Measurements from ENCODE around the gene MYO5A.

Gene MYO5A

DNA sequence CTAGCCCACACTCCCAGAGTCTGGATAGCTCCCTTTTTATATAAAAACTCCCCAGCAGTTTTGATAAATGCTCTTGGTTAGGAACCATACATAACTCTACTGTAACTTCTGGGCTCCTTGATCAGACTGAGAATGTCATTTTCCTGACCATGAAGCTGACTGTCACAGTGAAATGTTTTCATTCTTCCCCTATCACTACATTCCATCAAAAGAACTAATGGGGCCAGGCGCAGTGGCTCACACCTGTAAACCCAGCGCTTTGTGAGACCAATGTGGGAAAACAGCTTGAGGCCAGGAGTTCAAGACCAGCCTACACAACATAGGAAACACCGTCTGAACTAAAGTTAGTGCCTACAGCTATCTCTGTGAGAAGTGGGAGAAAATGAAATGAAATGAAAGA lies 160.3 kb downstream of the MYO5A start:
- DNase-seq (ENCODE audit: low read depth), result no peak
- H3K4me3 ChIP-seq (ENCODE audit: low read depth, low read length), result no peak overlapping the region
- TF ChIP-seq POLR2A (IDR thresholded peaks at IDR 0.05; ENCODE audit: extremely low read depth, insufficient read length) (no peak), MYC (IDR thresholded peaks at IDR 0.05; ENCODE audit: low read depth, low read length) (no peak)
- TF ChIP-seq, protein P1, sequence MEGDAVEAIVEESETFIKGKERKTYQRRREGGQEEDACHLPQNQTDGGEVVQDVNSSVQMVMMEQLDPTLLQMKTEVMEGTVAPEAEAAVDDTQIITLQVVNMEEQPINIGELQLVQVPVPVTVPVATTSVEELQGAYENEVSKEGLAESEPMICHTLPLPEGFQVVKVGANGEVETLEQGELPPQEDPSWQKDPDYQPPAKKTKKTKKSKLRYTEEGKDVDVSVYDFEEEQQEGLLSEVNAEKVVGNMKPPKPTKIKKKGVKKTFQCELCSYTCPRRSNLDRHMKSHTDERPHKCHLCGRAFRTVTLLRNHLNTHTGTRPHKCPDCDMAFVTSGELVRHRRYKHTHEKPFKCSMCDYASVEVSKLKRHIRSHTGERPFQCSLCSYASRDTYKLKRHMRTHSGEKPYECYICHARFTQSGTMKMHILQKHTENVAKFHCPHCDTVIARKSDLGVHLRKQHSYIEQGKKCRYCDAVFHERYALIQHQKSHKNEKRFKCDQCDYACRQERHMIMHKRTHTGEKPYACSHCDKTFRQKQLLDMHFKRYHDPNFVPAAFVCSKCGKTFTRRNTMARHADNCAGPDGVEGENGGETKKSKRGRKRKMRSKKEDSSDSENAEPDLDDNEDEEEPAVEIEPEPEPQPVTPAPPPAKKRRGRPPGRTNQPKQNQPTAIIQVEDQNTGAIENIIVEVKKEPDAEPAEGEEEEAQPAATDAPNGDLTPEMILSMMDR (IDR thresholded peaks at IDR 0.05; ENCODE audit: low read depth, low read length), result no peak
- TF ChIP-seq, protein P2, sequence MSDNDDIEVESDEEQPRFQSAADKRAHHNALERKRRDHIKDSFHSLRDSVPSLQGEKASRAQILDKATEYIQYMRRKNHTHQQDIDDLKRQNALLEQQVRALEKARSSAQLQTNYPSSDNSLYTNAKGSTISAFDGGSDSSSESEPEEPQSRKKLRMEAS (IDR thresholded peaks at IDR 0.05; ENCODE audit: low read depth, low read length), result no peak

DNA sequence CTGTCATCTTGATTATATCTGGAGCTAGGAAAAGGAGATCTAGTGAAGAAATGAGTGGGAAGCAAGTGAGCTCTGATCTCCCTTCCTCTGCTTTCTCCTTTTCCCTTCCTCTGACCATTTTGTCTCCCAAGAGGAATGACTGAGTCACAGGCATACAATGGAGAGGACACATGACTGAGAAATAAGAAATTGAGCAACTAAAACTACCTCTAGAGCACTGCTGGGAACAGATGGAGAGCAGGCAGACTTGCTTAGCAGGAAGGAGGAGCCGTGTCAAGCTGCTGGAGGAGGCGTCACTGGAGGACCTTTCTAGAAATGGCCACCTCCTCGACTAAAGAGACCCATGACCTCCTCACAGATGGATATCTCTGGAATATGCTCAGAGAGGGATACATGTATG lies 166.2 kb downstream of the MYO5A start:
- H3K4me3 ChIP-seq (ENCODE audit: low read depth, low read length), result no peak overlapping the region
- DNase-seq (ENCODE audit: low read depth), result peak; percentile 5
- TF ChIP-seq MYC (IDR thresholded peaks at IDR 0.05; ENCODE audit: low read depth, low read length) (no peak), POLR2A (IDR thresholded peaks at IDR 0.05; ENCODE audit: extremely low read depth, insufficient read length) (no peak)
- TF ChIP-seq, protein P1 (IDR thresholded peaks at IDR 0.05; ENCODE audit: low read depth, low read length), result no peak
- TF ChIP-seq, protein P2 (IDR thresholded peaks at IDR 0.05; ENCODE audit: low read depth, low read length), result no peak

DNA sequence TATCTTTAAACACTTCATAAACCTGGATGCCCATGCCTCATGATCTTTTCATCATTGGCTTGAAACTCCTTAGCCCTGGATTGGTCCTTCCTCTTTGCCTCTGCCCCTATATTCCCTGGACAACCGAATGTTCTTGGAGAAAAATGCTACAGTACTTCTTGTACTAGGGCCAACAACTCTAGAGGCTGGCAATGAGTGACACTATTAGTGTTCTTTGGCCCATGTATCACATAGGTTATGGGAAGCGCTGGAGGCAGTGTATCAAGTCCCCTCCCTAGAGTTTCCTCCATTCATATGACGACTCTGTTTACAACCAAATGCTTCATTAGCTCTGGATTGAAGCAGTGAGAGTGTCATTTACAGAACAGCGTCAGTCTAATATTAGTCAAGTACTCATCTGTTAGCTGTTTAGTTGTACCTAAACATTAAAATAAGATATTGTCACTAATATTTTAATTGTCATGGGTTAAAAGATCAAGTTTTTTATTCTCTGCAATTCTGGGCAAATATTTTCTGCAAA lies 166.6 kb downstream of the MYO5A start:
- TF ChIP-seq, protein P1 (IDR thresholded peaks at IDR 0.05; ENCODE audit: low read depth, low read length), result no peak
- TF ChIP-seq POLR2A (IDR thresholded peaks at IDR 0.05; ENCODE audit: extremely low read depth, insufficient read length), result no peak
- TF ChIP-seq, protein P2 (IDR thresholded peaks at IDR 0.05; ENCODE audit: low read depth, low read length), result no peak
- no peak for TF ChIP-seq MYC (IDR thresholded peaks at IDR 0.05; ENCODE audit: low read depth, low read length)
- no peak for DNase-seq (ENCODE audit: low read depth)
- H3K4me3 ChIP-seq (ENCODE audit: low read depth, low read length), result no peak overlapping the region

DNA sequence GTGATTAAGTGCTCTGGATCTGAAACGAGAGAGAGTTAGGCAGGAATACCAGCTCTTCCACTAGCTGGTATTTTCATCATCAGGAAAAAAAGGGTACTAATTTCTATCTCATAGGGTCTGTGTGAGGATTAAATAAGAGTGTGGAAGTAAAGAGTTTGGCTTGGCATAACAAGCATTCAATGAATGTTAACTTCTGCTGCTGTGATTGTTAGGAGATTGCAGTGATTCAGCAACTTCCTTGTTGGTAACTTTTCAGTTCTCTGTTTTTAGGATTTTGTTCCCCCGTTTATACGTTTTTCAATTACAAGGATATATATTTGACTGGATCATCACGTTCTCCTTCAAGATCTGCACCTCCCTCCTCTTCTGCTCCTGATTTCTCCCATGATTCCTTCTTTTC lies 167.2 kb downstream of the MYO5A start:
- no peak for DNase-seq (ENCODE audit: low read depth)
- no peak for TF ChIP-seq POLR2A (IDR thresholded peaks at IDR 0.05; ENCODE audit: extremely low read depth, insufficient read length)
- TF ChIP-seq, protein P2 (IDR thresholded peaks at IDR 0.05; ENCODE audit: low read depth, low read length), result no peak
- no peak for TF ChIP-seq MYC (IDR thresholded peaks at IDR 0.05; ENCODE audit: low read depth, low read length)
- TF ChIP-seq, protein P1 (IDR thresholded peaks at IDR 0.05; ENCODE audit: low read depth, low read length), result no peak
- no peak overlapping the region for H3K4me3 ChIP-seq (ENCODE audit: low read depth, low read length)

DNA sequence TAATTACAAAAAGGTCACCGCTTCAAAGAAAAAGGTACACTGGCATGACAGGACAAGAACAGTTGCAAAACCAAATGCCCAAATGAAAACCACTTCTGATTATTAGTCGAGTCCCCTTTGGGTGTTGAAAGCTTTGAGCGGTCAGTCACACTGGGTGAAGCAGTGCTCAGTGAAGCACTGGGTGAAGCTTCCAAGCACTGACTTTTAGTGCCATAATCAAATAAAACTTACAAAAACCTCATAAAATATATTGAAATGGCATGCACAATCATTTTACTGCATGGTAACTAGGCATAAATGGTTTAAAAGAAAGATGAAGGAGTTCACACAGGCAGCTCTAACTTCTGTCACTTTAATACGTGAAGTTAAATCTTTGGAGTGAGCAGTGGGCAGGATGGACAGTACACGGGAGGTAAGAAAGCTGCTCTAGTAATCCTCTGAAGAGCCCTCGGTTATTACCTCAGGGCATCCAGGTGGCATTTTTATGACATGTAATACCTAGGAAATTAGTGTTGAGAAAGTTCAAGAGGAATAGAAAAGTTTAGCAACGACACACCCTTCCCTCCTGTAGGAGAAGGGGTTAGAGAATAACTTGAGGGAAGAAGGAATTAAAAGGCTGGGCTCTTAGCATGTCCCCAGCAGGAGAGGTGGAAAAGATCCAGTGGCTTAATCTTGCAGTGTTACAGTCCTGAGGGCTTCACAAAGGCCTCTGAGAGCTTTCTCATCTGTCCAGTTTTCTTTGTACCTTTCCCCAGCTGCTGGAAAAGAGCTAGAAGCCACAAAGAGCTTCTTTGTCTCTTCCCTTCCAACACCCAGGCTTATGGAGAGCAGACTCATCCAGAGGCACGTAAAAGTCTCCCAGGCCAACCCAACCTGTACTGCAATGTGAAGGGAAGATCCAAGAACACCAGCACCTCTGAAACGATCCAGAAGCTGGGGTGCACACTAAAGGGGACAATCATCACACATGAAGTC lies 168.2 kb downstream of the MYO5A start:
- TF ChIP-seq POLR2A (IDR thresholded peaks at IDR 0.05; ENCODE audit: extremely low read depth, insufficient read length), result no peak
- no peak for TF ChIP-seq MYC (IDR thresholded peaks at IDR 0.05; ENCODE audit: low read depth, low read length)
- TF ChIP-seq, protein P1 (IDR thresholded peaks at IDR 0.05; ENCODE audit: low read depth, low read length), result no peak
- TF ChIP-seq, protein P2 (IDR thresholded peaks at IDR 0.05; ENCODE audit: low read depth, low read length), result no peak
- no peak for DNase-seq (ENCODE audit: low read depth)

More for the DNA sequence above, 168.2 kb downstream of the MYO5A start:
- no peak overlapping the region for H3K4me3 ChIP-seq (ENCODE audit: low read depth, low read length)

Data from NB4 (cell line).